Effector memory CD4-positive, alpha-beta T cell (primary cell): ENCODE measurements around the gene RSPH9.
"Not testable (repeated sequence)": the region's sequence is repeated elsewhere in the genome, so short reads cannot be mapped to it uniquely, and the experiment has no call there.

ENCODE experiments used
- DNase-seq, 3 donors: peaks; one replicate each; pipeline ENCODE4 v3.0.0-alpha.2; 2020
- H3K27ac ChIP-seq: 2 replicates; pipeline ENCODE4 v1.7.0; 2013; ENCODE audit warnings: mild to moderate bottlenecking, low read length, moderate library complexity; ENCODE audit not compliant: insufficient read depth, poor library complexity, severe bottlenecking
- H3K27me3 ChIP-seq: replicated peaks from 2 replicates; pipeline ENCODE4 v1.7.0; 2013; ENCODE audit warnings: mild to moderate bottlenecking, low read length; ENCODE audit not compliant: insufficient read depth, control insufficient read depth, poor library complexity, severe bottlenecking
- H3K36me3 ChIP-seq: 2 replicates; pipeline ENCODE4 v1.7.0; 2013; ENCODE audit warnings: mild to moderate bottlenecking, low read length, moderate library complexity; ENCODE audit not compliant: control insufficient read depth, insufficient read depth
- H3K4me1 ChIP-seq: 2 replicates; pipeline ENCODE4 v1.7.0; 2013; ENCODE audit warnings: low read length, mild to moderate bottlenecking; ENCODE audit not compliant: control insufficient read depth, insufficient read depth, poor library complexity, severe bottlenecking
- H3K4me3 ChIP-seq: 2 replicates; pipeline ENCODE4 v1.7.0; 2013; ENCODE audit warnings: low read length, low read depth, mild to moderate bottlenecking; ENCODE audit not compliant: insufficient read depth, poor library complexity, severe bottlenecking
- H3K9me3 ChIP-seq: 2 replicates; pipeline ENCODE4 v1.7.0; 2013; ENCODE audit warnings: mild to moderate bottlenecking, low read length, moderate library complexity; ENCODE audit not compliant: control insufficient read depth

The RSPH9 gene

GRCh38 chr6:43639984-43640800, 4.6 kb upstream of the RSPH9 start:
- Histone ChIP-seq H3K27me3 (no peaks in the 10 kb centered on the region), H3K36me3 (peaks cover 20% of the 10 kb centered on the region), H3K9me3 (no peaks in the 10 kb centered on the region), H3K4me1 (peaks cover 20% of the 10 kb centered on the region), H3K4me3 (no peak overlapping the region), H3K27ac (no peak overlapping the region)
- no peak for DNase-seq

- Histone ChIP-seq H3K27me3 (no peaks in the 10 kb centered on the region), H3K4me3 (peak overlapping the region; percentile 39), H3K36me3 (peaks cover 13% of the 10 kb centered on the region), H3K9me3 (no peaks in the 10 kb centered on the region), H3K27ac (peak overlapping the region; percentile 22), H3K4me1 (peaks cover 3% of the 10 kb centered on the region)
- no peak for DNase-seq
Measured at GRCh38 chr6:43645613-43645964, 753 bp downstream of the RSPH9 start.

GRCh38 chr6:43647613-43648012, 2.8 kb downstream of the RSPH9 start:
- Histone ChIP-seq H3K36me3 (peaks cover 1% of the 10 kb centered on the region), H3K27me3 (no peaks in the 10 kb centered on the region), H3K9me3 (no peaks in the 10 kb centered on the region), H3K27ac (no peak overlapping the region), H3K4me1 (peaks cover 3% of the 10 kb centered on the region), H3K4me3 (no peak overlapping the region)
- DNase-seq: no peak

- no peak for DNase-seq
- Histone ChIP-seq H3K27me3 (no peaks in the 10 kb centered on the region), H3K27ac (no peak overlapping the region), H3K9me3 (no peaks in the 10 kb centered on the region), H3K36me3 (no peaks in the 10 kb centered on the region), H3K4me1 (peaks cover 3% of the 10 kb centered on the region), H3K4me3 (no peak overlapping the region)
Measured at GRCh38 chr6:43648248-43648647, 3.4 kb downstream of the RSPH9 start.

GRCh38 chr6:43652822-43653221, 8.0 kb downstream of the RSPH9 start:
- H3K27me3 ChIP-seq, DNase-seq, H3K4me3 ChIP-seq, H3K27ac ChIP-seq, H3K9me3 ChIP-seq, H3K36me3 ChIP-seq, H3K4me1 ChIP-seq: not testable (repeated sequence)

GRCh38 chr6:43657221-43657802, 12.5 kb downstream of the RSPH9 start:
- Histone ChIP-seq H3K36me3 (no peaks in the 10 kb centered on the region), H3K4me1 (no peaks in the 10 kb centered on the region), H3K4me3 (no peak overlapping the region), H3K27me3 (no peaks in the 10 kb centered on the region), H3K27ac (no peak overlapping the region), H3K9me3 (no peaks in the 10 kb centered on the region)
- DNase-seq: no peak

- DNase-seq: no peak
- Histone ChIP-seq H3K36me3 (no peaks in the 10 kb centered on the region), H3K4me3 (no peak overlapping the region), H3K4me1 (no peaks in the 10 kb centered on the region), H3K9me3 (no peaks in the 10 kb centered on the region), H3K27me3 (no peaks in the 10 kb centered on the region), H3K27ac (no peak overlapping the region)
Measured at GRCh38 chr6:43658161-43658560, 13.3 kb downstream of the RSPH9 start.

GRCh38 chr6:43662948-43663347, 18.1 kb downstream of the RSPH9 start:
- not testable (repeated sequence) for H3K36me3 ChIP-seq, H3K4me1 ChIP-seq, H3K9me3 ChIP-seq, H3K4me3 ChIP-seq, DNase-seq, H3K27ac ChIP-seq, H3K27me3 ChIP-seq

GRCh38 chr6:43665376-43665775, 20.5 kb downstream of the RSPH9 start:
- Histone ChIP-seq H3K27me3 (no peaks in the 10 kb centered on the region), H3K4me3 (no peak overlapping the region), H3K9me3 (no peaks in the 10 kb centered on the region), H3K36me3 (no peaks in the 10 kb centered on the region), H3K4me1 (peaks cover 10% of the 10 kb centered on the region), H3K27ac (no peak overlapping the region)
- no peak for DNase-seq

GRCh38 chr6:43666196-43666920, 21.5 kb downstream of the RSPH9 start:
- no peak overlapping the region for H3K4me3 ChIP-seq

More at GRCh38 chr6:43666196-43666920, 21.5 kb downstream of the RSPH9 start:
- H3K36me3 ChIP-seq: peaks cover 8% of the 10 kb centered on the region
- H3K9me3 ChIP-seq: no peaks in the 10 kb centered on the region
- DNase-seq: no peak
- peaks cover 10% of the 10 kb centered on the region for H3K4me1 ChIP-seq
- no peaks in the 10 kb centered on the region for H3K27me3 ChIP-seq
- no peak overlapping the region for H3K27ac ChIP-seq
